ENCODE measurements around the gene SLC6A4.
"Not testable (repeated sequence)": the region's sequence is repeated elsewhere in the genome, so short reads cannot be mapped to it uniquely, and the experiment has no call there.

The SLC6A4 gene

DNA sequence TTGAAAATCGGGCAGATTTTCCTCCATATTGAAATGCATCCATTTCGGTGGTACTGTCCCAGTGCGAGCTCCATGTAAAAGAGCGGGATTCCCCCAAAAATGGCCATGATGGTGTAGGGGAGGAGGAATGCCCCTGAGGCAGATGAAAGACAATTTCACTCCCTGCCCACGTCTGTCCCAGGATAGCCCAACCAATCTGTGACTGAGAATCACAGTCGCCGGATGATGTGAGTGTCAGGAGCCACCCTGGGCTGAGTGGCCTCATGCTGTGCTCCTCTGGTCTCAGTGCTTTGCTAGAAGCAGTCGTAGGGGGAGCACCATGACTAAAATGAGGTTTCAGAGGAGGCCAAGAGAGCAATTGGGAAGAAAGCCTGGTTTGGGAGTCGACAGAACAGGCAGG, 16.7 kb downstream of the SLC6A4 start:
- no peak for DNase-seq

DNA sequence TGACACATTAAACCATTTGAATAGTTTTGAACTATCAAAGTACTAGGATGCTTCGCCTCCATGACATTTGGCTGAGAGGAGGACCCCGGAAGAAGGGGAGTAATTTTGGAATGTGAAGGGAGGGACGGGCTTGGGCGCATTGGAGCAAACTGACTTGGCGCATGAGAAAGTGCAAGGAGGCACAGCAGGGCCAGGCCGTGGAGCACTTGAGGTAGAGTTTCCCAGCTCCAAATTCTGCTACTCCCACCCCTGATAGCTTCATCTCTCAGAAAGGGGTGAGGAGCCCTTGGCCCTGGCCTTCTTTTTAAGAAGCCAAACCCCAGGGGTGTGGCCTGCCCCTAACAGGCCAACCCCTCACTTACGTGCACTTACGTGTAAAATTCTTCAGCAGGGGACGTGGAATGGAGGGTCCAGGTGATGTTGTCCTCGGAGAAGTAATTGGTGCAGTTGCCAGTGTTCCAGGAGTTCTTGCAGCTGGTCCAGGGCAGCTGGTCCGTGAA, 17.7 kb downstream of the SLC6A4 start:
- DNase-seq, result no peak

DNA sequence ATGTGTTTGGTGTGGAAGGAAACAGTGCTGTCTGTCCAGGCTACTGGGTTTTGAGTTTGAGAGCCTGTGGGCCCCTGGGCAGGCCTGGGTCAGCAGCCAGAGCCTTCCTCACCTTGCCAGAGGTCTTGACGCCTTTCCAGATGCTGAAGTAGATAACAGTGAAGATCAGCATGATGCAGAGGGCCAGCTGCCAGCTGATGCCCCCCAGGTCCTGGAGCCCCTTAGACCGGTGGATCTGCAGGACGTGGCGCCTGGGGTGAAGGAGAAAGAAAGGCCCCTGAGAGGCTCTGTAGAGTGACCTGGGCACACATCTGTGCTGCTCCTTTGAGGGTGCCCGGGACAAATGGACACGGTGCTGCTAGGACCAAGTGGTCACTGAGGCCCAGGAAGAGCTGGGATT, 18.4 kb downstream of the SLC6A4 start:
- no peak for DNase-seq

DNA sequence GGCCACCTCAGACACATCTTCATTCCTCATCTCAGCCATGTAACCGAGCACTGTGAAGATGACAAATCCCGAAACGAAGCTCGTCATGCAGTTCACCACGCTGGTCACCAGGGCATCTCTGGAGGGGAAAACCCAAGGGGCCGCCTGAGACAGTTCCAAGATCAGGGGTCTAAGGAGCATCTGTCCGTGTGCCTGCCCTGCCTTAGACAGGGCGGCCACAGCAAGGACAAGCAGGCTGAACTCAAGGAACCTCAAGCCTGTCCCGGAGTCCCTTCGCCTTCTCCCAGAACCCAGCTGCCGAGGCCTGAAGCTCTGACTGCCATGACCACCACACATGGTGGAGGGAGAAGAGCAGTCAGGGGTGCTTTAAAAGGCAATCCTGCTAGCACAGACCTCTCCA, 22.7 kb downstream of the SLC6A4 start:
- no peak for DNase-seq

DNA sequence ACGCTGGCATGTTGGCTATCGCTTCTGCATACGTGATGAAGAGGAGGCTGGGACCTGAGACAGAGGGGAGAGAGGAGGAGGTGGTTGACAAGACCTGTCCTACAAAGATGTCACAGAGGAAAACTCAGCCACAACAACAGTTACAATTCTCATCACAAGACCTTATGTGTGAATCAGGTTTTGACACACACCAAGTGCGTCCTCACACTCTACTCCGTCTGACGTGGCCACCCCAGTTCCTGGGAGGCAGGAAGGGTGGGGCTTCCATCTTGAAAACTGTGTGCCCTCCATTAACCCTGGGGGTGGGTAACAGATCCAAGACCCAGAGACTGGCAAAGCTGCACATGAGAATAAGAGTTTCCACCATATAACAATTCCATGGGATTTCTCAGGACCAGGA, 24.1 kb downstream of the SLC6A4 start:
- no peak for DNase-seq

DNA sequence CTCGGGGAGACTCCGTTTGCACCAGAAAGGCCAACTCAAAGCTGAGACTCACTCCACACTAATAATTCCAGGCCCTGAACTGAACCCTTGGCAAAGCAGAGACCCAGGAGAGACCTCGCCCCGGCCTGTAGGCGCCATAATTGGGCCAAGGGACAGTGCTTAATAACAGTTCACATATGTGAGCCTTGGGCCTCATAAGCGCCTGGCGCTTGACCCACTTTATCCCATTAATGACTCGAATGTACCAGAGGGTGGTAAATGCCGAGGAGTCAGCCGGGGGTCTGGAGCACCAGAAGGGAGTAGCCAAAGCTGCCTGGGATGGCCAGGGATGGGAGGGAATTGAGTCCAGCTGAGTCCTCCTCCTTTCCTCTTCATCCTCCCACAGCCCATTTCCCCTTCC, 24.6 kb downstream of the SLC6A4 start:
- no peak for DNase-seq

DNA sequence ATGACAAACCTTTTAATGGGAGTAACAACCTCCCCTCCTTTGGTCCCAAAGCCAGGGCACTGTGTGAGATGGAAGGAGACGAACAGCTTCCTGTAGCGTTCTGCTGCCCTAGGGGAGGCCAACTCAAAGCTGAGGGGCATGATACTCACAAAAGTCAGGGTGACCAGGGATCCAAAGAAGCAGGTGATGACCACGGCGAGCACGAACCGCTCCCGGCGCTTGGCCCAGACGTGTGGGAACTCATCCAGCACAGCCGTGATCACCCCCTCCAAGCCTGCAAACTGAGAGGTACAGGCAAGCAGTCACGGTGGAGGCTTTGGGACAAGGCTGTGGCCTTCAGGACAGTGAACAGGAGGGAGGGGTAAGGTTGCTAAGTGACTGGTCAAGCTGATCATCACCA, 25.1 kb downstream of the SLC6A4 start:
- DNase-seq, result no peak

DNA sequence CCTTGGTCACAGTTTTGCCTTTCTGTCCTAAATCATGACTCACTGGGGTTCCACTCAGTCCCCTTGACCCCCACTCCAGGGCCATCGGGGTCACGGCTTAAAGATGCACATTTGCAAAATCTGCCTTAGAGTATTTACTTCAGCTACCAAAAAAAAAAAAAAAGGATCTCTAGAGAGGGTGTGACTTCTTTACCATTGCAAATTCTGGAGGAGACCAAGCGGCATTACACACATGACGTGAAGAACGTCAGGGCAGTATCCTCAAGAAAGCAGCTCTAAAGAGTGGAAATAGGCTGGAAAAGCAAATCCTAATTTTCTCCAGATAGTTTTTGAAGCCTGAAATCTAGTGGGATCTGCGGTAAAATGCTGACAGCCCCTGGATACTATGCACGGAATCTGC, 25.6 kb downstream of the SLC6A4 start:
- no peak for DNase-seq

DNA sequence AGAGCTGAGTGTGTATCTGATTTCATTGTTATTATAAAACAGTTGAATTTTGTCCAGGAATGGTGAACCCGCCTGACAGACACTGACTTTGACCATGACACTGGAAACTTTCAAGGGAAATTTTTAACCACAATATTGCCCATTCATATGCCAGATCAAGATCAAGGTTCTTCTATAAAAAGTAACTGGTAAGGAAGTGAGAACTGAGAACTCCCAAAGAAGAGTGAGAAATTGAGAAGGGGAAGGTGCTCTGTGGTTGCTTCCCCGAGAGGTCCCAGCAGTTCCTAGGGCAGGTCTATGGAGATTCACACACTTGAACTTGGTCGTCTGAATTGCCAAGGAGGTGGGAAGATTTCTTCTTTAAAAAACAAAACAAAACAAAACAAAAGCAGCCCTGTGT, 27.3 kb downstream of the SLC6A4 start:
- no peak for DNase-seq

DNA sequence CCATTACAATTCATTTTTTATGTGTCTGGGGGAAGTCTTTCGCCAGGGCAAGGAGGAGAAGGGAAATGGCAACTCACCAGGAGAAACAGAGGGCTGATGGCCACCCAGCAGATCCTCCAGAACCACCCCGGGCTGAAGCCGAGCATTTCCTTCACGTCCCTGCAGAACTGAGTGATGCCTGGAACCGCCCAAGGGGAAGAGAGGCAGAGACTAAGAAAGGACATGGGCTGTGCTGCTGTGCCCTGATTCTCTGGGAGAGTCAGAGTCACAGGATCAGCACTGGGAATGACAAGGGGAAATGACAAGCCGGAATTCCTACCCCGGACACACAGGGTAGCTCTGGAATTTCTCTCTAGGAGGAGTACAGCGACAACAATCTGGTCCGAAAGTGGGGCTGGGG, 27.8 kb downstream of the SLC6A4 start:
- no peak for DNase-seq

DNA sequence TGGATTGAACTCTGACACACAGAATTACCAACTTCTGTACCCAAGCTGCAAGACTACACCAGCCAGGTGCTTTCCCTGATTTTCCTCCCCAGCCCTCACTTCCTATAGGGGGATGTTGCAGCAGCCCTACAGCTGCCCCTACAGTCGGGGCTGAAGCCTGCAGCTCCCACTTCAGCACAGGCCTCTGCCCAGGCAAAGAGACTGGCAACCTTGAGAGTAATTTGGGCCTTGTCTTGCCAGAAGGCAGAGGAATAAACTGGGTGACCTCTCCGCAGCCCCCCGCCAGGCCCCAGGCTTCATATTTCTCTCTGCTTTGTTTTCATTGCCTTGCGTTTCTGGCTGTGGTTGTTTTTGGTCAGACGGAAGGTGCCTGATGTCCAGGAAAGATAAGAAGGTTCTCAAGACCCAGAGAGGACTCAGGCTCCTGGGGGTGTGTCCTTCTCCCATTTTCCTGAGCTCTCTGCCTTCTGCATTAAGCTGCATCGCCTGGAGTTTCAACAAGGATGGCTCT, 32.0 kb downstream of the SLC6A4 start:
- no peak for DNase-seq

DNA sequence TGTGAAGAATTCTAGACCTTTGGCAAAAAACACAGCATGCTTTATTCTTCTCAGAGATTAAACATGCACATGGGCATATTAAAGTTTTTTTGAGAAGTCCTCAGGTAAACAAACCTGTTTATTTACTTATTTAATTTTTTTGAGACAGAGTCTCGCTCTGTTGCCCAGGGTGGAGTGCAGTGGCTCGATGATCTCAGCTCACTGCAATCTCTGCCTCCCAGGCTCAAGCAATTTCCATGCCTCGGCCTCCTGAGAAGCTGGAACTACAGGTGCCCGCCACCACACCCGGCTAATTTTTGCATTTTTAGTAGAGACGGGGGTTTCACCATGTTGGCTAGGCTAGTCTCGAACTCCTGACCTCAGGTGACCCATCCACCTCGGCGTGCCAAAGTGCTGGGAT, 34.8 kb downstream of the SLC6A4 start:
- DNase-seq, result not testable (repeated sequence)

DNA sequence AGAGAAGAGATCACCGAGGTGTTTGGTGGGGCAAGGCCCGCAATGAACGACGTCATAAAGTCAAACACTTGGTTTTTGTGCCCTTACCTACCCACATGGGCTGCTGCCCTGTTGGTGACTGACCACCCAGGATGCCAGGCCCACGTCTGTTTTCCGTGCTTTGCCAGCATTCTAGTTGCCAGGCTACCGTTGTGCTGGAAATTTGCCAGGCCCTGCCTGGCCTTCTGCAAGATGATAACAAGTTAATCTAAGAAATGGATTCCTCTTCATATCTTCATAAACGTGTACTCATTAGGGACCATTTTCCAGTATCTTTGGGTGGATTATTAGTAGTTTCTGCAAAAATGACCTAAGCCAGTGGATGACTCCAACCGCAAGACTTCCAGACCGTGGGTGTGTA, 35.4 kb downstream of the SLC6A4 start:
- no peak for DNase-seq

DNA sequence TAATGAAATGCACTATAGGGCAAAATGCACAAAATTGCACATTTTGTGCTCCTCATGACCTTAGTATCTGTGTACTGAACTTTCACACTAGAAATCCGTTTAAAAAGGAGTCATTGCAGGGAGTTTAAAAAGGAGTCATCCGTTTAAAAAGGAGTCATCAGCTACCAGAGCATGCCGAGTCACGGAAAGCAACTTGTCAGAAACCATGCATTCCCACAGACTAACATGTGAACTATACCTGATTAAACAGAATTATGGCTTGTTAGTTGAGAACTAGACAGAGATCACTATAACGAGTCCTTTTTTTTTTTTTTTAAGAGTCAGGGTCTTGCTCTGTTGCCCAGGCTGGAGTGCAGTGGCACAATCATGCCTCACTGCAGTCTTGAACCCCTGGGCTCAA, 35.9 kb downstream of the SLC6A4 start:
- no peak for DNase-seq

DNA sequence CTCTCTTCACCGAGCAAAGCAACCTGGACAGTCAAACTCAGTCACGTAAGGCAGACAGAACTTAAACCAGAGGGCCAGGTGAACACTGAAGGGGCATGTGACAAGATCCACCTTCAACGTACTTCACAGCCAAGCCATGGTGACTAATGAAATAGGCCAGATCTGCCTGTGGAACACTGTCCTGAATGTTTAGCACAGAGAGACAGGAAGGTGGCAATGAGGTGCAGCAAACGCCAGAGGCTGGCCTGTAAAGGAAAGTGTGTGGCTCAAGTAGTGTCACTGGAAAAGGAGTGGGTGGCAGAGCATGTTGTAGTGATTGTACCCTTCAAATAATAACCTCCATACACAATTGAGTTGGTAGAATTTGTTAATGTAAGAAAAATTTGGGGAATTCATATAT, 38.1 kb downstream of the SLC6A4 start:
- DNase-seq, result no peak

DNA sequence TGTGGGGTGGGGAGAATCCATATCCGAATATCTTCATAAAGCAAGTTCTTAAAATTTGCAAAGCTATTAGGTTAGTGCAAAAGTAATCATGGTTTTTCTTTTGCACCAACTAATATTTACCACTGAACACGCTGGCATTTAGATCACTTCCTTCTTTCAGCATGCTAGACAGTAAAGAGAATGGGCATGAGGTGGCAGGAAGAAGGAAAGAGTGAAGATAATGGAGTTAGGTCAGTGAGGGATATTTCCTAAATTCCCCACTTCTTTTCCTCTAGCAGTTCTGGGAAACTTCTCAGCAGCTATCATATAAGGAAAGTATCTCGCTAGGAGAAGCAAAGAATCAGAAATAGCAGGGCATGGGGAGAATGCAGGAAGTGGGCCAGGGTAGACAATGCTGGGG, 39.0 kb downstream of the SLC6A4 start:
- DNase-seq, result no peak

DNA sequence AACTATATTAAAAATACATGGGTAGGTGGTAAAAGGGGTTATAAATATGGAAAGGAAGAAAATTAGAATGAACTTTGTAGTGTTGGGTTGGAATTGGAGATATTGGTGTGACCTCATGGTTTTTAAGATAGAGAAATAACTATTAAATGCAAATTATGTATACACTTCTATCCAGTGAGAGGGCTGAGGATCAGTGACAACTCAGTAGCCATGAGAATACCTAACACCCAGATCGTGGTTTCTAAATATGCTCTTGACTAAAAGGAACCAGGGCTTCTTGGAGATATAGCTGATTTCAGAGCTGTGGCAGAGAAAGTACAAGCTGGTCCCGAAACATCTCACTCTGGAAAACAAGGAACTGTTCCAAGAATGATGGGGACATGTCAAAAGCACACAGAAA, 44.4 kb downstream of the SLC6A4 start:
- DNase-seq, result no peak

DNA sequence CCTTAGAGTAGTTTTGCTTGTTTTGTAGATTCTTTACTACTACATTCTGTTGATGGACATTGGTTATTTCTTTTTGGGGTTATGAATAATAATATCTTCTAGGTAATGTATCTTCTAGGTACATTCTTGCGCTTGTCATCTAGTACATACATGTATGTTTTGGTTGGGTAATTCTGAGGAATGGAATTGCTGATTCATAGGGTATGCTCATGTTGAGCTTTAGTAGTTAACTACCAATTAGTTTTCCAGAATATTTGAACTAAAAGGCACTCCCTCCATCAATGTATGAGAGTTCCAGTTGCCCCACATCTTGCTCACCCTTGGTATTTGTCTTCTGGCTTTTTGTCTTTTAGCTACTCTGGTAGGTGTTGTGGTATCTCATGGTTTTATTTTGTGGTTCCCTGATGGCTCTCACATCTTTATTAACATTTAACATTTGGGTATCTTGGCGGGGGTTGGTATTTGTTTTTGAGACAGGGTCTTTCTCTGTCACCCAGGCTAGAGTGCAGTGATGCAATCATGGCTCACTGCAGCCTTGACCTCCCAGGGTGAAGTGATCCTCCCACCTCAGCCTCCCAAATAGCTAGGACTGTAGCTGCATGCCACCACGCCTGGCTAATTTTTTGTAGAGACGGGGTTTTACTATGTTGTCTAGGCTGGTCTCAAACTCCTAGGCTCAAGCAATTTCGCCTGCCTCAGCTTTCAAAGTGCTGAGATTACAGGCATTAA, 47.1 kb downstream of the SLC6A4 start:
- no peak for DNase-seq

DNA sequence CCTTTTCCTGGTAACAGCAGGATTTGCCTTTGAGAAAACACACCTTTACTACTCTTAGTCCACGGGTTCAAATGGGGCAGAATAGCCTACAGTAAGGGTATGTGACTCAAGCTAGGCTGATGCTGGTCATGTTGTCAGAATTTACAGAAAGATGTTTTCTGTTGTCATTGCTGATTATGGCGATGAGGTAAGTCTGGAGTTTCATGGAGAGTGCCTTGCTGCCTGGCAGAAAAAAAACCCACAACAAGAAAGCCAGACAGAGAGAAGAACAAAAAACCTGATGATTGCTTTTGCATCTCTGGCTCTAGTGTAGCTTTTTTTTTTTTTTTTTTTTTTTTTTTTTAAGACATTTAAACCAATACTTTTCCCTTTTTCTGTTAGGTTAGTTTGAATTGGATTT, 47.9 kb downstream of the SLC6A4 start:
- no peak for DNase-seq

DNA sequence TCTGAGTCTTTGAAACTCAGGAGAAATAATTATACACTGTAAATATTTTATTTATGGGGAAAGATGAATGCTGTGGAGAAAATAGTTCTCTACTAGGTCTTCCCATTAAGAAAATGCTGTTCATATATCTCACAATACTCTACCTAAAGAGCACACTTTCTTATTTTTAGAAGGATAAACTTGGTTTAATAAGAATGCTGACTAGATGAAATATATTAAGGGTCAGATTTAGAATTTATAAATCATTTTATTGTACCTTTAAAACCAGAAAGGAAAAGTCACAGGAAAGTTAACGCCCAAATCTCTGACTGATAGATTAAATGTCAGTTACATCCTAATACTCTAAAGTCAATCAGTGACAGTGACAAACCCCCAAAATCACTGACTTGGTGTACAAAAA, 48.7 kb downstream of the SLC6A4 start:
- DNase-seq, result no peak

DNA sequence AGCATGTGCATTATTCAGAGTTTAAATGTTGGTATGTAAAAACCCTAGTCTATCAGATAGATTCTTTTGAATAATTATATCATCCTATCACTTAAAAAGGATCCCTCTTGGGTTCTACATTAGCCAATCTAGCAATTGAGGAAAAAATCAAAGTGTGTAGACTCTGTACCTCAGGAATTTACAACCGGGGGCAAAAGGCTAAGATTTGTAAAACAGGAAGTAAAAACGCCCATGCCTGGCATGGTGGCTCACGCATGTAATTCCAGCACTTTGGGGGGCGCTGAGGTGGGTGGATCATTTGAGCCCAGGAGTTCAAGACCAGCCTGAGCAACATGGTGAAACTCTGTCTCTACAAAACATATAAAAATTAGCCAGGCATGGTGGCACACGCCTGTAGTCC, 58.6 kb downstream of the SLC6A4 start:
- no peak for DNase-seq

DNA sequence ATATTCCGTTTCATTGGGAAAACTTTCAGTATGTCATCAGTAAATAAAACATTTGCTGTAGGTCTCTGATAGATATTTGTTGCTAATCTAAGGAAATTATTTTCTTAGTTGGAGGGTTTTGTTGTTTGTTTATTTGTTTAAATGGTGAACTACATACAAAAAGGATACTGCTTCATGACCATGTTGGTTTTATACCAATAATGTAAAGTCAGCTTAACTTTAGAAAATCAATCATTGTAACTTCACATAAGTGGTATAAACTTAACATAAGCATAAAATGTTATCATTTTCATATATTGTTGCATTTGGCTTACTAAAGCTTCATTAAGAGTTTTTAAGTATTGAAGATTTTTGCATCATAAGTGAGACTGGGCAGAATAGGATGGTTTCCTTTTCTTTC, 60.9 kb downstream of the SLC6A4 start:
- no peak for DNase-seq

DNA sequence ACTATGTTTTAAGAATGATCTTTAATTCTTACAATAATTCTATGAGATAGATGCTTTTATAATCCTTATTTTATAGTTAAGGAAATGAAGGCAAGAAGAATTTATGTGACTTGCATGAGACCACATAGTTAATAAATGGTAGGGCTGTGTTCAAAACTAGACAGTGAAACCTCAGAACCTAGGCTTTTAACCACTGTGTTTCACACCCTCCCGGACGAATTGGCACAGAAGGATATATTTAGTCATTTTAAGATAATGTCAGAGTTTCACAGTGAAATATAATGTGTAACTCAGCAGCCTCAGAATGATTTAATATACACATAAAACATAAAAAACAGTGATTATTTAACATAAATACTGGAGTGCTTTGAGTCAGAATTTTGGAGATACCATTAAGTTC, 61.8 kb downstream of the SLC6A4 start:
- no peak for DNase-seq

DNA sequence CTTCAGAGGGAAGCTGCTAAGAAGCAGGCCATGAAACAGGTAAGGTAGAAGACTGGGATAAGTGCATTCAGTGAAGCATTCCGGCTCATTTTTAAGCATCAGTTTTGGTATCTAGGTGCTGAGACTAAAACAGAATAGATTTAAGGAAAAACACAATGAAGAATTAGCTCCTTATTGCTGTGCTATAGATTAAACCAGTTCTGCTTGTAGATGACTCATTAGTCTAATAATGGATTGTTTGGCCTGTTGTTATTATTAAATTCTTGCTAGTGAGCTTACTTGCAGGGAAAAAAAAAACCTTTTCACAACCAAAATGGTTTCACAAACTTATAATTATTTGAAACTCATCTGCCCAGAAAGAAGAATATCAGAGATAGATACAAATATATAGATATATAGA, 62.9 kb downstream of the SLC6A4 start:
- no peak for DNase-seq

DNA sequence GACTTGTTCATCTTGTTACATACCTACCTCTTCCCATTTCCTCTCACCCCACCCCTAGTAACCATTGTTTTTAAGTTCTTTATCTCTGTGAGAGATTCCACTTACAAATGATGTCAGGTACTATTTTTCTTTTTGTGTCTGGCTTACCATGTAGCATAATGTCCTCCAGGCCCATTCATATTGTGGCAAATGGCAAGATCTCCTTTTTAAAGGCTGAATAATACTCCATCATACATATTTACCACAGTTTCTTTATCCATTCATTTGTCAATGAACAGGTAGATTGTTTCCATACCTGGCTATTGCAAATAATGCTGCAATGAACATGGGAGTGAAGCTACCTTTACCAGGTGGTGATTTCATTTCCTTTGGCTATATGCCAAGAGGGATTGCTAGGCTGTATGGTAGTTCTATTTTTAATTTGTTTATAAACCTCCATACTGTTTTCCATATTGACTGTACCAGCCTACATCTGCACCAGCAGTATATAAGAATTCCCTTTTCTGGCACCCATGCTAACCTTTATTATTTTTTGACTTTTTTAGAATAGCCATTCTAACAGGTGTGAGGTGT, 65.0 kb downstream of the SLC6A4 start:
- no peak for DNase-seq

Measured in GF-D8 (cell line).